Pancreas (tissue), 10 donors: ENCODE measurements around the gene AKAP13. TPM values are rescaled to one million over a fixed set of nuclear protein-coding genes. Genes with fewer than 3 reads are reported as not detected.
A peak's percentile ranks its signal among the peaks of the same experiment; 100 is the strongest.

ENCODE experiments used
- ATAC-seq, 4 donors: fragments of 200-7000 bp; cut with Tn5 transposase; one replicate each; pipeline versions ENCODE4 v1.8.0 to v1.9.1; 2020; ENCODE audit warnings: mild to moderate bottlenecking in 4 of 4, moderate library complexity in 4 of 4
- DNase-seq, 6 donors: peaks; one replicate each; pipeline ENCODE4 v3.0.0-alpha.2; 2020
- FAIRE-seq: peaks from 2 replicates; lab custom pipeline; 2012; peaks lifted over from hg19 to GRCh38; lab: Jason Lieb, UNC
- H3K27ac ChIP-seq, 4 donors: fragments of 200-600 bp; sonication (generic); 1 replicate in 3 of 4; 2 replicates in 1 of 4; pipeline versions ENCODE4 v1.5.0 to v1.8.0; 2020
- H3K27me3 ChIP-seq, 4 donors: fragments of 200-600 bp; one replicate each; pipeline ENCODE4 v1.8.0; 2021
- H3K36me3 ChIP-seq, 3 donors: fragments of 200-600 bp; sonication (generic) in 1 of 3; one replicate each; pipeline versions ENCODE4 v1.5.0 to v1.8.0; 2020 to 2021
- H3K4me1 ChIP-seq, 3 donors: fragments of 200-600 bp; one replicate each; pipeline ENCODE4 v1.8.0; 2021
- H3K4me3 ChIP-seq, 4 donors: fragments of 200-600 bp; sonication (generic) in 2 of 4; one replicate each; pipeline versions ENCODE4 v1.5.0 to v1.8.0; 2020 to 2021
- H3K9me3 ChIP-seq, 4 donors: fragments of 200-600 bp; one replicate each; pipeline ENCODE4 v1.8.0; 2021
- CTCF ChIP-seq, 4 donors: fragments of 200-600 bp; sonication (generic) in 3 of 4; IDR thresholded peaks; one replicate each; pipeline versions ENCODE4 v1.5.0 to v1.8.0; 2021; ENCODE audit warnings: antibody characterized with exemption in 4 of 4
- WGBS, 2 donors: extraction: QIAGEN DNeasy Blood & Tissue Kit; methylation state at CpG; one replicate each; pipeline ENCODE4 v1.1.7; 2013; 5-methylcytosine and 5-hydroxymethylcytosine counted together
- intact Hi-C, 3 donors: fragments of 100-400 bp; cut with DNase I; formaldehyde crosslinking; loops; one replicate each; pipeline versions ENCODE4 v1.11.1 to v1.14.2; 2022
- polyA plus RNA-seq, 2 donors: library from polyadenylated mRNA; stranded (reverse); fragments of 200-250 nt; gene quantifications; one replicate each; pipeline ENCODE4 v1.2.3, GENCODE V29; 2013
- total RNA-seq, 6 donors: library from RNA; stranded (reverse); fragmentation: NEBNext Ultra II Directional in 4 of 6; extraction: Animal tissue kit (Norgen Biotek cat#: 25700) in 4 of 6; gene quantifications; one replicate each; pipeline versions ENCODE4 v1.2.1 to v1.2.4, GENCODE V29; 2021 to 2023
- donor health status: healthy with polysubstance abuse.
- donor health status: DM: no; HTN: no; CAD: no; lungs with moderate emphysema.
- donor health status: DM: no; HTN: no; CAD: no.
- donor health status: control.
- donor health status: control.
- donor health status: Bipolar disorder and iron deficiency.
- donor health status: DM: yes; HTN: yes; CAD: no.
- donor health status: DM: no; HTN: no; CAD: no.
- donor health status: DM: no; HTN: no; CAD: no.
- donor health status: DM: yes; HTN: yes; CAD: no.

Gene AKAP13
- total and polyA plus RNA-seq, 8 donors = 64.9 to 139 (median 89.9) TPM

- intact Hi-C loops = no loop called here
- H3K27ac ChIP-seq = peak overlapping the region in 1 of 4 donors; percentile 8
- FAIRE-seq = no peak
- DNase-seq = no peak
- H3K36me3 ChIP-seq = peaks cover 0 to 57% (median 20%) of the 10 kb centered on the region in 3 donors
- no peak for TF ChIP-seq CTCF (IDR thresholded peaks at IDR 0.05)
- ATAC-seq = no peak
- H3K9me3 ChIP-seq = no peaks in the 10 kb centered on the region
- whole genome bisulfite sequencing, 2 donors = 75 to 82% methylated on average over 6 of the region's 6 CpGs
- H3K4me3 ChIP-seq = no peak overlapping the region
- H3K4me1 ChIP-seq = peaks cover 0 to 17% (median 0%) of the 10 kb centered on the region in 3 donors
- no peaks in the 10 kb centered on the region for H3K27me3 ChIP-seq
These were observed 311.9 kb downstream of the AKAP13 start for GRCh38 chr15:85692321-85692720.

GRCh38 chr15:85692873-85693272 lies 312.5 kb downstream of the AKAP13 start:
- TF ChIP-seq CTCF (IDR thresholded peaks at IDR 0.05) = no peak
- H3K9me3 ChIP-seq = no peaks in the 10 kb centered on the region
- H3K4me3 ChIP-seq = no peak overlapping the region
- no peaks in the 10 kb centered on the region for H3K27me3 ChIP-seq
- peaks cover 0 to 17% (median 0%) of the 10 kb centered on the region in 3 donors for H3K4me1 ChIP-seq
- FAIRE-seq (no peak), DNase-seq (no peak), ATAC-seq (peak in 3 of 4 donors; percentile 24 to 43 (median 40))
- H3K36me3 ChIP-seq = peaks cover 0 to 51% (median 20%) of the 10 kb centered on the region in 3 donors
- intact Hi-C loops = no loop called here
- WGBS, 2 donors = 50 to 57% methylated on average over 5 of the region's 5 CpGs
- H3K27ac ChIP-seq = peak overlapping the region in 1 of 4 donors; percentile 8

- DNase-seq (no peak), ATAC-seq (peak in 1 of 4 donors; percentile 9), FAIRE-seq (no peak)
- Histone ChIP-seq H3K4me1 (peaks cover 0 to 17% (median 0%) of the 10 kb centered on the region in 3 donors), H3K9me3 (no peaks in the 10 kb centered on the region), H3K4me3 (no peak overlapping the region), H3K36me3 (peaks cover 0 to 47% (median 20%) of the 10 kb centered on the region in 3 donors), H3K27me3 (no peaks in the 10 kb centered on the region), H3K27ac (no peak overlapping the region)
- 63 to 64% methylated on average over 2 of the region's 2 CpGs for WGBS, 2 donors
- intact Hi-C loops = no loop called here
- no peak for TF ChIP-seq CTCF (IDR thresholded peaks at IDR 0.05)
These were observed 312.9 kb downstream of the AKAP13 start for GRCh38 chr15:85693277-85693676.

GRCh38 chr15:85694091-85694490 lies 313.7 kb downstream of the AKAP13 start:
- Histone ChIP-seq H3K4me1 (peaks cover 0 to 14% (median 0%) of the 10 kb centered on the region in 3 donors), H3K27ac (no peak overlapping the region), H3K4me3 (no peak overlapping the region), H3K36me3 (peaks cover 0 to 43% (median 20%) of the 10 kb centered on the region in 3 donors), H3K9me3 (no peaks in the 10 kb centered on the region), H3K27me3 (no peaks in the 10 kb centered on the region)
- DNase-seq = no peak
- no peak for TF ChIP-seq CTCF (IDR thresholded peaks at IDR 0.05)
- peak in 1 of 4 donors; percentile 19 for ATAC-seq
- WGBS, 2 donors = 68 to 70% methylated on average over 4 of the region's 4 CpGs
- no peak for FAIRE-seq
- intact Hi-C loops = no loop called here

GRCh38 chr15:85700767-85701166 lies 320.4 kb downstream of the AKAP13 start:
- H3K27me3 ChIP-seq = no peaks in the 10 kb centered on the region
- WGBS, 2 donors = 76 to 79% methylated on average over 3 of the region's 3 CpGs
- peaks cover 0 to 5% (median 0%) of the 10 kb centered on the region in 3 donors for H3K36me3 ChIP-seq
- TF ChIP-seq CTCF (IDR thresholded peaks at IDR 0.05) = no peak
- no peaks in the 10 kb centered on the region for H3K9me3 ChIP-seq
- intact Hi-C loops = no loop called here
- FAIRE-seq (no peak), DNase-seq (no peak), ATAC-seq (no peak)
- peaks cover 18 to 32% (median 29%) of the 10 kb centered on the region in 3 donors for H3K4me1 ChIP-seq
- H3K27ac ChIP-seq = no peak overlapping the region
- no peak overlapping the region for H3K4me3 ChIP-seq
